Testis (tissue), 2 donors: Measurements from ENCODE around the gene CYP1A2.
"Not testable (repeated sequence)": the region's sequence is repeated elsewhere in the genome, so short reads cannot be mapped to it uniquely, and the experiment has no call there.

Experiments used
- POLR2A ChIP-seq: fragments of 450-650 bp; IDR thresholded peaks from one replicate; pipeline ENCODE4 v1.6.1; 2017; ENCODE audit warnings: antibody characterized with exemption, mild to moderate bottlenecking, moderate library complexity
- TF ChIP-seq, protein P1 (sequence below), 3 experiments: fragments of 450-650 bp in 2 of 3; fragments of 200-600 bp in 1 of 3; sonication (generic) in 1 of 3; IDR thresholded peaks; one replicate each; pipeline ENCODE4 v1.5.1; 2016 to 2019; ENCODE audit warnings: antibody characterized with exemption in 3 of 3, mild to moderate bottlenecking in 2 of 3, moderate library complexity in 1 of 3

DNA sequence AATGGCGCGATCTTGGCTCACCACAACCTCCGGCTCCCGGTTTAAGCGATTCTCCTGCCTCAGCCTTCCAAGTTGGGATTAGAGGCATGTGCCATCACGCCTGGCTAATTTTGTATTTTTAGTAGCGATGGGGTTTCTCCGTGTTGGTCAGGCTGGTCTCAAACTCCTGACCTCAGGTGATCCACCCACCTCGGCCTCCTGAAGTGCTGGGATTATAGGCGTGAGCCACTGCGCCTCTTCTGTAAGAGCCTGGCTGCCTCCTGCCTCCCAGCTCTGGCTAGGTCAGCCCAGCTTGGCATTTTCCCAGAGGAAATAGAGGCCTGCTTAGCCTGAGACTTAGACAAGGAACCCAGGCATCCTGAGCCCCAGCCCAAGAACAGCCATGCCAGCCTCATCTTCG, 37.4 kb downstream of the CYP1A2 start:
- TF ChIP-seq, protein P1, sequence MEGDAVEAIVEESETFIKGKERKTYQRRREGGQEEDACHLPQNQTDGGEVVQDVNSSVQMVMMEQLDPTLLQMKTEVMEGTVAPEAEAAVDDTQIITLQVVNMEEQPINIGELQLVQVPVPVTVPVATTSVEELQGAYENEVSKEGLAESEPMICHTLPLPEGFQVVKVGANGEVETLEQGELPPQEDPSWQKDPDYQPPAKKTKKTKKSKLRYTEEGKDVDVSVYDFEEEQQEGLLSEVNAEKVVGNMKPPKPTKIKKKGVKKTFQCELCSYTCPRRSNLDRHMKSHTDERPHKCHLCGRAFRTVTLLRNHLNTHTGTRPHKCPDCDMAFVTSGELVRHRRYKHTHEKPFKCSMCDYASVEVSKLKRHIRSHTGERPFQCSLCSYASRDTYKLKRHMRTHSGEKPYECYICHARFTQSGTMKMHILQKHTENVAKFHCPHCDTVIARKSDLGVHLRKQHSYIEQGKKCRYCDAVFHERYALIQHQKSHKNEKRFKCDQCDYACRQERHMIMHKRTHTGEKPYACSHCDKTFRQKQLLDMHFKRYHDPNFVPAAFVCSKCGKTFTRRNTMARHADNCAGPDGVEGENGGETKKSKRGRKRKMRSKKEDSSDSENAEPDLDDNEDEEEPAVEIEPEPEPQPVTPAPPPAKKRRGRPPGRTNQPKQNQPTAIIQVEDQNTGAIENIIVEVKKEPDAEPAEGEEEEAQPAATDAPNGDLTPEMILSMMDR (IDR thresholded peaks at IDR 0.05) = not testable (repeated sequence)
- not testable (repeated sequence) for TF ChIP-seq POLR2A
